ENCODE results near the gene CCNJ.

- TF ChIP-seq ZNF514 (tag by site-specific recombination; IDR thresholded peaks at IDR 0.05) = no peak
- TF ChIP-seq ZNF580 (tag by site-specific recombination; IDR thresholded peaks at IDR 0.05) = no peak
- TF ChIP-seq, protein P1, sequence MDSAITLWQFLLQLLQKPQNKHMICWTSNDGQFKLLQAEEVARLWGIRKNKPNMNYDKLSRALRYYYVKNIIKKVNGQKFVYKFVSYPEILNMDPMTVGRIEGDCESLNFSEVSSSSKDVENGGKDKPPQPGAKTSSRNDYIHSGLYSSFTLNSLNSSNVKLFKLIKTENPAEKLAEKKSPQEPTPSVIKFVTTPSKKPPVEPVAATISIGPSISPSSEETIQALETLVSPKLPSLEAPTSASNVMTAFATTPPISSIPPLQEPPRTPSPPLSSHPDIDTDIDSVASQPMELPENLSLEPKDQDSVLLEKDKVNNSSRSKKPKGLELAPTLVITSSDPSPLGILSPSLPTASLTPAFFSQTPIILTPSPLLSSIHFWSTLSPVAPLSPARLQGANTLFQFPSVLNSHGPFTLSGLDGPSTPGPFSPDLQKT (IDR thresholded peaks at IDR 0.05; ENCODE audit: borderline replicate concordance, low read depth, low read length) = no peak
- no peak for TF ChIP-seq ZNF146 (tag by site-specific recombination; IDR thresholded peaks at IDR 0.05)
- TF ChIP-seq ZFHX2 (tag by site-specific recombination; conservative IDR thresholded peaks at IDR 0.05) = no peak
- TF ChIP-seq REST (tag by site-specific recombination; IDR thresholded peaks at IDR 0.05) = no peak
- TF ChIP-seq ZNF596 (tag by site-specific recombination; IDR thresholded peaks at IDR 0.05) = no peak
- TF ChIP-seq ZNF792 (tag by site-specific recombination; IDR thresholded peaks at IDR 0.05) = no peak
- TF ChIP-seq ZNF133 (tag by site-specific recombination; IDR thresholded peaks at IDR 0.05) = no peak
- TF ChIP-seq ZFP3 (tag by site-specific recombination; IDR thresholded peaks at IDR 0.05; ENCODE audit: low read depth) = no peak
Measured at GRCh38 chr10:96082153-96082552, 38.8 kb downstream of the CCNJ start.
